NCI-H345 treated with DMSO at 0.1 percent for 48 hours (cell line): ENCODE results near the gene TRIM77.
"Not testable (repeated sequence)": the region's sequence is repeated elsewhere in the genome, so short reads cannot be mapped to it uniquely, and the experiment has no call there.

ENCODE experiments used
- DNase-seq: peaks from one replicate; lab custom pipeline; 2025; ENCODE audit not compliant: unreplicated experiment; lab: John Stamatoyannopoulos, UW

The TRIM77 gene

GRCh38 chr11:89709999-89710398, at the start of gene TRIM77:
TRIM77 (plus strand) TSS chr11:89710299; CDS start chr11:89710299, 0 bp downstream.
- not testable (repeated sequence) for DNase-seq

GRCh38 chr11:89667001-89667400, 43.1 kb upstream of the TRIM77 start:
- DNase-seq: no peak

GRCh38 chr11:89668158-89668557, 41.9 kb upstream of the TRIM77 start:
- not testable (repeated sequence) for DNase-seq

GRCh38 chr11:89669586-89669985, 40.5 kb upstream of the TRIM77 start:
- DNase-seq: not testable (repeated sequence)

- DNase-seq: not testable (repeated sequence)
Measured at GRCh38 chr11:89669993-89670669, 40.0 kb upstream of the TRIM77 start.

GRCh38 chr11:89672547-89672946, 37.6 kb upstream of the TRIM77 start:
- DNase-seq: not testable (repeated sequence)

- DNase-seq: not testable (repeated sequence)
Measured at GRCh38 chr11:89673380-89673779, 36.7 kb upstream of the TRIM77 start.

GRCh38 chr11:89675383-89675782, 34.7 kb upstream of the TRIM77 start:
- not testable (repeated sequence) for DNase-seq

- DNase-seq: not testable (repeated sequence)
Measured at GRCh38 chr11:89675948-89676347, 34.2 kb upstream of the TRIM77 start.

GRCh38 chr11:89707080-89707479, 3.0 kb upstream of the TRIM77 start:
- not testable (repeated sequence) for DNase-seq

GRCh38 chr11:89724866-89725498, 14.9 kb downstream of the TRIM77 start:
- not testable (repeated sequence) for DNase-seq

GRCh38 chr11:89730215-89730614, 20.1 kb downstream of the TRIM77 start:
- DNase-seq: not testable (repeated sequence)

GRCh38 chr11:89736566-89736965, 26.5 kb downstream of the TRIM77 start:
- no peak for DNase-seq

- no peak for DNase-seq
Measured at GRCh38 chr11:89737116-89737515, 27.0 kb downstream of the TRIM77 start.

- not testable (repeated sequence) for DNase-seq
Measured at GRCh38 chr11:89741406-89741805, 31.3 kb downstream of the TRIM77 start.

- not testable (repeated sequence) for DNase-seq
Measured at GRCh38 chr11:89744158-89744557, 34.1 kb downstream of the TRIM77 start.

- not testable (repeated sequence) for DNase-seq
Measured at GRCh38 chr11:89750822-89751221, 40.7 kb downstream of the TRIM77 start.
